NCI-H2171 treated with DMSO at 0.1 percent for 48 hours (cell line): ENCODE results near the gene WDR83.
"Not testable (repeated sequence)": the region's sequence is repeated elsewhere in the genome, so short reads cannot be mapped to it uniquely, and the experiment has no call there.

Experiments used
- DNase-seq: peaks from one replicate; lab custom pipeline; 2025; lab: John Stamatoyannopoulos, UW

The WDR83 gene

DNA sequence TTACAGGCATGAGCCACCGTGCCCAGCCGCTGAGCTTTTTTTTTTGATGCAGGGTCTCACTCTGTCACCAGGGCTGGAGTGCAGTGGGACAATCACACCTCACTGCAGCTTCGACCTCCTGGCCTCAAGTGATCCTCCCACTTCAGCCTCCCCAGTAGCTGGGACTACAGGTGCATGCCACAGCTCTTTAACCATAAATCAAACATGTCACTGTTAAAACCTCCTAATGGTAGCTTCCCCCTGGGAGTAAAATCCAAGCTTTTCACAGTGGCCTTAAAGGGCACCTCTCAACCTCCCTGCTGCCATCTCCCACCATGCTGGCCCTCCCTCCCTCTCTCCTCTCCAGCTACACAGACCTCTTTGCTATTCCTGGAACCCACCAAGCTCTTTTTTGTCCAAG, 19.2 kb downstream of the WDR83 start:
- no peak for DNase-seq

DNA sequence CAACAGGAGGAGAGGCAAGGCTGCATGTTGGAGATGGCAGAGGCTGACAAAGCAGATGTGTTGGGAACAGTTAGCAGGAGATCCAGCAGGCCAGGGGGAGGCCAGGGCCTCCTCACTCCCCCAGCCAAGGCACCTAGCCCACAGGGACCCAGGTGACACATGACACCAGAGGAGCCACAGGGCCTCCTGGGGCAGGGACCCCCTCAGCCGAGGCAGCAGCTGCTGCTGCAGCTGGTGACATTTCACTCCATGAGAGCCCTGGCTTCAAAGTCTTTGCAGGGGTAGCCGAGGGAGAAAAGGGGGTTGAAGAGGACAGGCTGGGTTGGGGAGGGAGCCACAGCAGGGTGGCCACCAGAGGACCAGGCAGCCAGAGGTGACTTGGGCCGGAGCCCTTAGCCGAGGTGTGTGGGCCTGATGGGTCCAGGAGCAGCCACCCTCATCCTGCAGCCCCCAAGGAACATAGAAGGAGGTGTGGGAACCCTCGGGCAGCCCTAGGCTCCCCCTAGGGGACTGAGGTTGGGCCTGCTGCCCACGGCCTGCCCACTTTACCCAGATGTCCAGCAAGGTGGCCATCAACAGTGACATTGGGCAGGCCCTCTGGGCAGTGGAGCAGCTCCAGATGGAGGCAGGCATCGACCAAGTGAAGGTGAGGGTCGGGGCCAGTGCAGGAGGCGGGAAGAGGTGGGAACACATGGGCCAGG, 21.0 kb downstream of the WDR83 start, which contains the start of gene GNG14:
GNG14 (plus strand) TSS at position 503 of the 701 bp plus-strand sequence; CDS start at position 554, 51 bp downstream.
- DNase-seq: peak; percentile 90

GRCh38 chr19:12689012-12689411, 22.4 kb downstream of the WDR83 start:
- DNase-seq: no peak

- no peak for DNase-seq
These were observed 23.1 kb downstream of the WDR83 start for GRCh38 chr19:12689581-12690216.

- DNase-seq: no peak
These were observed 26.4 kb downstream of the WDR83 start for GRCh38 chr19:12692960-12693359.

DNA sequence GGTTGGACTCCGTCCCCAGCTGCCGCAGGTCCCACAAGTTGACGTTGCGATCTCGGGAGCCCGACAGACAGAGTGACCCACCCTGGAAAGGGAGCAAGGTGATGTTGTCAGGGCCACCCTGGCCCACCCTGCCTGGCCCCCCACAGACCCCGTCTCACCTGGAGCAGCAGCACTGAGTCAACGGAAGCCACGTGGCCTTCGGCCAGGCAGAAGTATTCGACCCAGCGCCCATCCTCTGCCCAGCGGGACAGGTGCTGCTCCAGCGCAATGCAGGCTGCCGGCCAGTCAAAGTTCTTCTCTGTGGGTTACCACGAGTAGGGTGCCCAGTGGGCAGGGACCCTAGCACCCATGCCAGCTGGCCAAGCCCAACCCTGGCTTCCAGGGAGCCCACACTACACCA, 28.0 kb downstream of the WDR83 start:
- DNase-seq: no peak

- no peak for DNase-seq
These were observed 28.5 kb downstream of the WDR83 start for GRCh38 chr19:12695096-12695495.

DNA sequence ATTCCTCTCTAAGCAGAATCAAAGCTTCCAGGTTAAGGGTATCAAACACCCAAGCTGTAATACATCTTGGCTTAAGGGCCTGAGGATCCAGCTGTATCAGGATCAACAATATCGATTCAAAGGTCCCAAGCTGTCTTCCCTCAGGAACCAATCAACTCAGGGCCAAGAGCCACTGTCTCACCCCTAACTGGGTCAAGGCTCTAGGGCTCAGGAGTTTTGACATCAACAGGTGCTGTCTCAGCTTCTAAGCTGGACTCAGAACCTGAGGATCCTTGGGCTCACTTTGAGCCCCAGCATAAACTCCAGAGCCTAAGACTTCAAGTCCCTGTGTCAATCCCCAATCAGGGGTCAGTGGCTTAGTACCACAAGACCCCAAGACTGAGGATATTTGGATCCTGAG, 28.9 kb downstream of the WDR83 start:
- DNase-seq: no peak

- no peak for DNase-seq
These were observed 29.4 kb downstream of the WDR83 start for GRCh38 chr19:12695997-12696365.

GRCh38 chr19:12696366-12697335, 30.0 kb downstream of the WDR83 start, which contains the start of gene FBXW9:
TSS of gene FBXW9 (minus strand) at chr19:12696631. CDS start at chr19:12696581, 50 bp downstream.
- DNase-seq: peak; percentile 93

GRCh38 chr19:12697425-12697824, 30.8 kb downstream of the WDR83 start:
- DNase-seq: not testable (repeated sequence)

GRCh38 chr19:12698138-12698537, 31.5 kb downstream of the WDR83 start:
- no peak for DNase-seq

DNA sequence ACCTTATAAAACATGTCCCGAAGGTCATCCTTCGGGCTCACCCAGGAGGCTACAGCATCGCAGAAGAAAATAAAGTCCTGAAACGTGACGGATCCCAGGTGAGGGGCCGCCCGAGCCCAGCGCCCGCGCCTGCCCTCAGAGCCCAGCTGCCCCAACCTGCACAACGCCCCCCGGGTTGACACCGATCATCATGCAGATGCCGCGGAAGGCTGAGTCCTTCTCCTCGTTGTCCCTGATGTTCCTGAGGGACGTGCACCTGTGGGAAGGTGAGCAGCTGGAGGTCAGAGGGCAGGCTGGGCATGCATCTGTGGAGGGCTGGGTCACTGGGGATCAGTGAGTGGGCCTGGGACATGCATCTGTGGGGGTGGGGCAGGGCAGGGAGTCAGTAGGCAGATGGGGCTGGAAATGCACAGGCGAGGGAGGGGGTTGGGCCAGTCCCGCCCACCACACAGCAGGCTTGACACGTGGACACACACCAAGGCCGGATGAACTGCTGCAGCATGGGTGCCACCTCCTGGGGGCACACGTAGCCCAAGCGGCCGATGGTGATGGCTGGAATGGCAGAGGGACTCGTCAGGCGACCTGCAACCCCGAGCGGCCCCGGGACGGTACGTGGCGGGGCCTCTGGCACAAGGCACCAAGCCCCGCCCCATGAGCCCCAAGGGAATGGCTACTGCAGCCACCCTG, 35.1 kb downstream of the WDR83 start:
- DNase-seq: no peak

GRCh38 chr19:12703046-12703445, 36.4 kb downstream of the WDR83 start:
- DNase-seq: peak; percentile 82

GRCh38 chr19:12705169-12705568, 38.6 kb downstream of the WDR83 start:
- no peak for DNase-seq

DNA sequence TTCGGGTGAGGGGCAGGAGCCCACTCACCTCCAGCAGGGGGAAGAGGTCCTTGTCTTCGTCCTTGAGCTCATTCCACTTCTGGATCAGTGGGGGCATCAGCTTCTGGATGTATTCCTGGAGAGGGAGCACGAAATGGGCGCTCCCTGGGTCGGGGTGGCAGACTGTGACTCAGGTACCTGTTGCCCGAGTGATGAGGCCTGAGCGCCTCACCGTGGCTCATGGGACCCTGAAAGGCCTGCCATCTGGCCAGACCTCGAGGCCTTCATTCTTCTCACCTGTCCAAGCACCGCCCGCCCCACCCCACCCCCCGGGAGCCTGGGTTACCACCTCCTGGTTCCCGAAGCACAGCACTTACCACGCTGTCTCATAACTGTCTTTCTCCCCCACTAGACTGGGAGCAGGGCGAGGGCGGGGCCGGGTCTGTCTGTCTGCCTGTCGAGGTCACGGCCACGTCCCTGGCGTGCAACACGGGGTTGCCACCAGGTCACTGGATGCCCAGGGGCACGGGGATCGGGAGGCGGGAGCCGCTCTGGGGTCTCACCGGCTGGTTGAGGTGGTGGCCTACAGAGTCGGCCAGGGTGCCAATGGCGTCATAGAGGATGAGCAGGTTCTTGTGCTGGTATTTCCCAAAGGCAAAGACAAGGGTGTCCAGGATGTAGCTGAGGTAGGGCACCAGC, 39.2 kb downstream of the WDR83 start:
- no peak for DNase-seq

GRCh38 chr19:12706332-12706718, 39.7 kb downstream of the WDR83 start:
- DNase-seq: no peak

GRCh38 chr19:12708641-12709040, 42.0 kb downstream of the WDR83 start:
- DNase-seq: no peak

GRCh38 chr19:12711187-12711586, 44.6 kb downstream of the WDR83 start:
- no peak for DNase-seq

- DNase-seq: not testable (repeated sequence)
These were observed 45.5 kb downstream of the WDR83 start for GRCh38 chr19:12712077-12712476.

DNA sequence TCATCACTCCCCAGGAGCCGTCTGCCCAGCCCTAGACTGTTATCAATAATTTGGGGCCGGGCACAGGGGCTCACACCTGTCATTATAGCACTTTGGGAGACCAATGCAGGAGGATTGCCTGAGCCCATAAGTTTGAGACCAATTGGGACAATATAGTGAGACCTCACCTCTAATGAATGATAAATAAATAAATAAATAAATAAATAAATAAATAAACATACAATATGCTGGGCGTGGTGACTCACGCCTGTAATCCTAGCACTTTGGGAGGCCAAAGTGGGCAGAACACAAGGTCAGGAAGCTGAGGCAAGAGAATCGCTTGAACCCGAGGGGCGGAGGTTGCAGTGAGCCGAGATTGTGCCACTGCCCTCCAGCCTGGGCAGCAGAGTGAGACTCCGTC, 46.7 kb downstream of the WDR83 start:
- not testable (repeated sequence) for DNase-seq
